Choroid plexus epithelial cell (primary cell): ENCODE results near the gene CDH15.

ENCODE experiments used
- DNase-seq: peaks from one replicate; pipeline ENCODE4 v3.0.0-alpha.2; 2010; ENCODE audit warnings: low read depth
- H3K4me3 ChIP-seq: 2 replicates; pipeline ENCODE4 v1.5.1; 2011; ENCODE audit warnings: low read depth, mild to moderate bottlenecking, control low read depth, low read length, moderate library complexity
- TF ChIP-seq, protein P1 (sequence below): conservative IDR thresholded peaks from 2 replicates; pipeline ENCODE4 v1.5.1; 2011; ENCODE audit warnings: low read depth, mild to moderate bottlenecking, control low read depth, inconsistent platforms, low read length, moderate library complexity

CDH15 gene

DNA sequence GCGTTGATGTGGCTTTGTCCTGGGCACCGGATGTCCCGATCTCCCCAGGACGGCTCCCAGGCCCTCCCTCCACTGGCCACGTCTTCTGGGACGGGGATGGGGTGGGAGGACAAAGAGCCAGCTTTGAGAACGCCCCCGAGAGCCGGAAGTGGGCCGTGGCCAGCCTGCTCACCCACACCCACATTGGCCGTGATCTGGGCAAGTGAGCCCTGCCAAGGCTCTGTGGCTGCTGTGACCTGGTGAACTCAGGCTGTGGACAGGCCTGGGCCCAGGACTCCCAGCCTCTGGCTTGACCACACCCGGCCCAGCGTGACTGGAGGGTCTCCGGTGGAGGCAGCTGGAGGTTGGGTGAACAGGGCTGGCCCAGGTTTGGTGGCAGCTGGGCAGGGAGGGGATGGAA, 3.3 kb downstream of the CDH15 start:
- no peak for DNase-seq
- no peak overlapping the region for H3K4me3 ChIP-seq
- TF ChIP-seq, protein P1, sequence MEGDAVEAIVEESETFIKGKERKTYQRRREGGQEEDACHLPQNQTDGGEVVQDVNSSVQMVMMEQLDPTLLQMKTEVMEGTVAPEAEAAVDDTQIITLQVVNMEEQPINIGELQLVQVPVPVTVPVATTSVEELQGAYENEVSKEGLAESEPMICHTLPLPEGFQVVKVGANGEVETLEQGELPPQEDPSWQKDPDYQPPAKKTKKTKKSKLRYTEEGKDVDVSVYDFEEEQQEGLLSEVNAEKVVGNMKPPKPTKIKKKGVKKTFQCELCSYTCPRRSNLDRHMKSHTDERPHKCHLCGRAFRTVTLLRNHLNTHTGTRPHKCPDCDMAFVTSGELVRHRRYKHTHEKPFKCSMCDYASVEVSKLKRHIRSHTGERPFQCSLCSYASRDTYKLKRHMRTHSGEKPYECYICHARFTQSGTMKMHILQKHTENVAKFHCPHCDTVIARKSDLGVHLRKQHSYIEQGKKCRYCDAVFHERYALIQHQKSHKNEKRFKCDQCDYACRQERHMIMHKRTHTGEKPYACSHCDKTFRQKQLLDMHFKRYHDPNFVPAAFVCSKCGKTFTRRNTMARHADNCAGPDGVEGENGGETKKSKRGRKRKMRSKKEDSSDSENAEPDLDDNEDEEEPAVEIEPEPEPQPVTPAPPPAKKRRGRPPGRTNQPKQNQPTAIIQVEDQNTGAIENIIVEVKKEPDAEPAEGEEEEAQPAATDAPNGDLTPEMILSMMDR, result no peak

DNA sequence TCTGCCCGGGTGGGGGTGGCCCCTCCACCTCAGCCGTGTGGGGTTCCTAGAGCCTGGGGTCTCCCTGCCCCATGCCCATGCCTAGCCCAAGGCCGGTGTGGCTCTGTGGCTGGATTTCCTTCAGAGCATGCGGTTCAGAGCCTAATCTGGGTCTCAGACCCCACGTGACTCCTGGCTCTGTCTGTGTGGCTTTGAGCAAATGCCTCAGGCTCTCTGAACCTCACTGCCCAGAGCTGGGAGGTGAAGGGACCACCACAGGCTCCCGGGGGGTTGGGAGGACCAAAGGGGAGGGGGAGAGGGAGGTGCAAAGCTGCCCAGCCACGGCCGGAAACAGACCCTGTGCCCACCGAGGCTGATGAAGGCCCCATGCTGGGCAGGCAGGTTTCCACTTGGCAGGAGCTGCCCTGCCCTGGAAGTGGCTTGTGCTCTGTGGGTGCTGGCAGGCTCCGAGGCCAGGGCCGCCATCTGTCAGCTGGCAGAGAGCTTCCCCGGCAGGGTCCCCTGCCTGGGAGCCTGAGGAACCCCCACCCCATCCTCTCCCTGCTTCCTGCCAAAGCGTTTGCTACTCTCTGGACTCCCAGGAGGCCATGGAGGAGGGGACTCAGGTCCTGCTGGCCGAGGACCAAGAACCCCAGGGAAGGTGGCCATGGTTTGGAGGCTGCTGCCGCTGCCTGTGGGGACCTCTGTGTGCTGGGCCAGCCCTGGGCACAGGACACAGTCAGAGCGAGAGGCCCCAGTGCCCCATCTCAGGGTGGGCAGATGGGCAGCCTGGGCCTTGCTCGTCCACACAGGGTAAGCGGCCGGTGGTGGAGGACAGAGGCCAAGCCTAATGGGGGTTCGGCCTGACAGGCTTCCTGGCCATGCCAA, 4.0 kb downstream of the CDH15 start:
- TF ChIP-seq, protein P1, result no peak
- H3K4me3 ChIP-seq, result no peak overlapping the region
- DNase-seq, result no peak

DNA sequence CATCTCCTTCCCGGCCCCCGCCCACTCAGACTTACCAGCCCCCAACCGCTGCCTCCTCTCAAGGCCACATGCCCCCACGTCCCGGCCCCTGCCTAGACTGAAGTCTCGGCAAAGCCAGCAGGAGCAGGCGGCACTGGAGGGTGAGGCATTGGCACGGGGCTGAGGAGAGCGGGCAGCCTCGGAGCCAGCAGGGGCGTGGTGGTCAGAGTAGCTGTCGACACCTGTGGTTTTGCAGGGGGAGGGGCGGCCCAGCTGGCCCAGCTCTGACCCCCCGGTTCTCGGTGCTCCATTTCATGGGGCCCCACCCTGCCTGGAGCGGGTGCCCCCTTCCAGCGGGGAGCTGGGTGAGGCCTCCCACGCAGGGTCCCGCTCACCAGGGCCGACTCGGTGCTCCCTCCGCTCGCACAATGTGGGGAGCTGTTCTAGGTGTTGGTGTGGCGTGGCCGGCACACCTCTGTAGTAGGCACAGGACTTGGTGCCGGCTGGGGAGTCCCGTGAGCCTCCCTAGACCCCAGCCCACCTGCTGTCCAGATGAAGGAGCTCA, 4.7 kb downstream of the CDH15 start:
- TF ChIP-seq, protein P1, result no peak
- no peak for DNase-seq
- no peak overlapping the region for H3K4me3 ChIP-seq

DNA sequence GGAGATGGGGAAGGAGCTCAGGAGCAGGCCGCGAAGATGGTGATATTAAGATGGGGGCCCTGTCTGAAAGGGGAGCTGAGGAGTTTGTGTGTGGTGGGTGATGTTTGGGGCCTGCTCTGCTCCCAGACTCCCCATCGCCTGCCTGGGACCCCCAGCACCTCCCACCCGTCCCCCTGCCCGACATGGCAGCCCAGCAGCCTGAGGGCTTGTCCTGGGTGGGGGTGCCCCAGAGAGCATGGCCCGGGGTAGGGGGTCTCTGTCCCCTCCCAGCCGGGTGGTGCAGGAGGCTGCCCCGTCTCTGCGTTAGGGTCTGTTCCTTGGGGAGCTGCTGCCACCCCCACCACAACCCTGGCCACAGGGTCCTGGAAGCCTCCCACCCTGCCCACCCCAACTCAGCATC, 5.2 kb downstream of the CDH15 start:
- no peak overlapping the region for H3K4me3 ChIP-seq
- no peak for DNase-seq
- TF ChIP-seq, protein P1, result no peak

DNA sequence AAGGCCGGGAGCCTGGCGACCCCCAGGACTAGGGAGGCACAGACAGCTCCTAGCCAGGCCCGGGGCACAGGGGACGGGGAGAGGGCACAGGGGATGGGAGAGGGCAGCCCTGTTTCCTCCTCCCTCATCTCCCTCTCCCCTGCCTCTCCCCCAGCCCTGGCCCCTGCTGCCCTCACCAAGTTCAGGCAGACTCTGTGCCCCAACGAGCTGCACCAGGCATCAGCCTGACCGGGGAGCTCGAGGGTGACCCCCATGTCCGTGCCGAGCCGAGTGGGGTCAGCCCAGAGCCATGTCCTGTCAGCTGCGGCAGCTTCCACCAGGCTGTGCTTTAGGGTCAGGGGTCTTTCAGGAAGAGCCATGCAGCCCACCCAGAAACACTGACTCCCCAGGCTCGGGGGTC, 6.0 kb downstream of the CDH15 start:
- TF ChIP-seq, protein P1, result no peak
- H3K4me3 ChIP-seq, result no peak overlapping the region
- DNase-seq, result no peak

DNA sequence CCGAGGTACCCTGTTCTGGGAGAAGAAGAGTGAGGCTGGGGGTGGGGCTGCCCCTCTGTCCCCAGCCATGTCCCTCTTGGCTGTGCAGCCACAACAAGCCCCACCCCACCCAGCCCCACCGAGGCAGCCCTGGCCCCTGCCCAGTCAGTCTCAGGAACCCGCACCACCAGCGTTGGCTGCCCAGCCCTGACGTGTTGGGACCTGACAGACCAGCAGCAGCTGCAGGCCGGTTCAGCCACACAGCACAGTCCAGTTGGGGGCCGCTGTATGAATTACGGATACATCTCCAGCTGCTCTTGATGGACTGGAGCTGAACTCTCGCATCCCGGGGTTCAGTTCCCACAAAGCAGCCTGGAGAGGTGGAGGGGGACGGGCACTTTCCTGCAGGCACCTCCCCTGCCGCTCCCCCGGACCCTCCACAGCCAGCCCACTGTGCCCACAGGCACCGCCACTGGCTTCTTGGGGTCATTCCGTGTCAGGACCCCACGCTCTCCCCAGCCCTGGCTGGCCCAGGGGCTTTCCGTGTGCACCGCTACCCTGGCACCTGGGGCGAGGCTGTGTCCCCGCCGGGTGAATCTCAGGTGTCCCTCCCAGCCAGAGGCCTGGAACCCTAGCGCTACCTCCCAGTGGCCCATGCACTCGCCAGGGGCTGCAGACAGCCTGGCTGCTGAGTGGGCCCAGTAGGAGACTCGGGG, 7.1 kb downstream of the CDH15 start:
- H3K4me3 ChIP-seq, result no peak overlapping the region
- TF ChIP-seq, protein P1, result no peak
- DNase-seq, result no peak

DNA sequence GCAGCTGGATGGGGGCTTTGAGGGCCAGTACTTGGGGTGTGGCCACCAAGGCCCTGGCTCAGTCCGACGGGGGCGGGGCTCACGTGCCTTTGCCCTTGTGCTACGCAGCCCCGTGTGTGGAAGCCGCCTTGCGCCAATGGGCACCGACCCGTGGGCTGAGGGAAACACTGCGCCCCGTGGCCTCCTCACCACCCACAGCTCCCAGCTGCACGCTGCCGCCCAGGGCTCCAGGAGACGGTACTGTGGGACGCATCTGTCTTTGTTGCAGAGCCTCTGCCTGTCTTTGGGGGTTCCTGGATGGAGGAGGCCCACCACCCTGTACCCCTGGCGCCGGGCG, 7.6 kb downstream of the CDH15 start:
- TF ChIP-seq, protein P1, result no peak
- DNase-seq, result no peak
- no peak overlapping the region for H3K4me3 ChIP-seq
